HFFc6 (cell line): ENCODE measurements around the gene TP53AIP1. TPM values are rescaled to one million over a fixed set of nuclear protein-coding genes. Genes with fewer than 3 reads are reported as not detected.

Experiments
- DNase-seq: peaks from one replicate; pipeline ENCODE4 v3.0.0-alpha.2; 2018
- H3K27ac Mint-ChIP-seq: 2 replicates; pipeline ENCODE4 v1.8.0; 2020; ENCODE audit warnings: mild to moderate bottlenecking, mixed read lengths
- H3K27me3 Mint-ChIP-seq: 2 replicates; pipeline ENCODE4 v1.8.0; 2021; ENCODE audit warnings: mild to moderate bottlenecking, moderate library complexity, mixed read lengths; ENCODE audit not compliant: insufficient read depth
- H3K36me3 Mint-ChIP-seq: 2 replicates; pipeline ENCODE4 v1.8.0; 2021; ENCODE audit warnings: low read depth, mixed read lengths
- H3K4me1 Mint-ChIP-seq: 2 replicates; pipeline ENCODE4 v1.8.0; 2020; ENCODE audit warnings: low read depth, mixed read lengths
- H3K4me3 Mint-ChIP-seq: 2 replicates; pipeline ENCODE4 v1.8.0; 2020; ENCODE audit warnings: mild to moderate bottlenecking, moderate library complexity, mixed read lengths
- H3K9me3 Mint-ChIP-seq: 2 replicates; pipeline ENCODE4 v1.8.0; 2020; ENCODE audit warnings: mild to moderate bottlenecking, mixed read lengths
- total RNA-seq, 6 experiments: library from RNA; stranded (reverse); fragmentation: NEBNext Ultra II Directional; extraction: Animal tissue kit (Norgen Biotek cat#: 25700); gene quantifications; 2 replicates in 1 of 6; 3 replicates in 5 of 6; pipeline ENCODE4 v1.2.3, GENCODE V29; 2021
- TF ChIP-seq, protein P1 (sequence below): fragments of 200-600 bp; sonication (generic); IDR thresholded peaks from 2 replicates; pipeline ENCODE4 v1.5.0; 2021; ENCODE audit warnings: antibody characterized with exemption, mild to moderate bottlenecking

The TP53AIP1 gene
- total RNA-seq, 6 experiments from 2014 or later, result not detected

DNA sequence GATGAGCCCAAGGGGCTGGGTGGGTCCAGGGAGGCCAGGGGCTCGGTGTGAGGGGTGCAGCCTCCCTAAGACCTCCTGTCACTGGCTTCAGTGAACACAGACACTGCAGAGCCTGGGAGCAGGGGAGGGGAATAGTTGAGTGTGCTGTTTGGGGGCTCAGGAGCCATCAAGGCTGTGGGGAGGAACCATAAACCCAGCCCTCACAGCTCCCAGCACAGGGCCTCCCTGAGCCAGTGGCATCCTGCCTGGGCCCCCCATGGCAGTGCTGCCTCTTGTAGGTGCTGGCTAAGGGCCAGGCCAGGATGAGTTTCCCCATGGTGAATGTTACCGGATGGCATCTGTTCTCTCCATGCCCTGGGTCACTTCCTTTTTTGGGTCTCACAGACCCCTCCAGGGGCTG is 26.0 kb downstream of the TP53AIP1 start:
- TF ChIP-seq, protein P1, sequence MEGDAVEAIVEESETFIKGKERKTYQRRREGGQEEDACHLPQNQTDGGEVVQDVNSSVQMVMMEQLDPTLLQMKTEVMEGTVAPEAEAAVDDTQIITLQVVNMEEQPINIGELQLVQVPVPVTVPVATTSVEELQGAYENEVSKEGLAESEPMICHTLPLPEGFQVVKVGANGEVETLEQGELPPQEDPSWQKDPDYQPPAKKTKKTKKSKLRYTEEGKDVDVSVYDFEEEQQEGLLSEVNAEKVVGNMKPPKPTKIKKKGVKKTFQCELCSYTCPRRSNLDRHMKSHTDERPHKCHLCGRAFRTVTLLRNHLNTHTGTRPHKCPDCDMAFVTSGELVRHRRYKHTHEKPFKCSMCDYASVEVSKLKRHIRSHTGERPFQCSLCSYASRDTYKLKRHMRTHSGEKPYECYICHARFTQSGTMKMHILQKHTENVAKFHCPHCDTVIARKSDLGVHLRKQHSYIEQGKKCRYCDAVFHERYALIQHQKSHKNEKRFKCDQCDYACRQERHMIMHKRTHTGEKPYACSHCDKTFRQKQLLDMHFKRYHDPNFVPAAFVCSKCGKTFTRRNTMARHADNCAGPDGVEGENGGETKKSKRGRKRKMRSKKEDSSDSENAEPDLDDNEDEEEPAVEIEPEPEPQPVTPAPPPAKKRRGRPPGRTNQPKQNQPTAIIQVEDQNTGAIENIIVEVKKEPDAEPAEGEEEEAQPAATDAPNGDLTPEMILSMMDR, result no peak
- H3K9me3 Mint-ChIP-seq, result peaks cover 7% of the 10 kb centered on the region
- no peaks in the 10 kb centered on the region for H3K4me1 Mint-ChIP-seq
- no peak for DNase-seq
- no peak overlapping the region for H3K27ac Mint-ChIP-seq
- peaks cover 6% of the 10 kb centered on the region for H3K36me3 Mint-ChIP-seq
- no peak overlapping the region for H3K4me3 Mint-ChIP-seq
- H3K27me3 Mint-ChIP-seq, result peaks cover 57% of the 10 kb centered on the region

DNA sequence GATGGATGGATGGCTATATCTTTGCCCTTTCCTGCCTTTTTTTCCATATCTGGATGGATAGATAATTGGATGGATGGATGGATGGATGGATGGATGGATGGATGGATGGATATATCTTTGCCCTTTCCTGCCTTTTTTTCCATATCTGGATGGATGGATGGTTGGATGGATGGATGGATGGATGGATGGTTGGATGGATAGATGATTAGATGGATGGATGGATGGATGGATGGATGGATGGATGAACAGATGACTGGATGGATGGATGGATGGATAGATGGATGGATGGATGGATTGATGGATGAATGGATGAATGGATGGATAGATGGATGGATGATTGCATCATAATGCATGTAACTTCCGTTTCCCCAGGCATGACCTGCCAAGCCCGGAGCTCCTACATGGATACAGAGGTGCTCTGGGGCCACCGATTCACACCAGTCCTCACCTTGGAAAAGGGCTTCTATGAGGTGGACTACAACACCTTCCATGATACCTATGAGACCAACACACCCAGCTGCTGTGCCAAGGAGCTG is 26.6 kb downstream of the TP53AIP1 start:
- TF ChIP-seq, protein P1, result no peak
- H3K36me3 Mint-ChIP-seq, result peaks cover 6% of the 10 kb centered on the region
- H3K9me3 Mint-ChIP-seq, result peaks cover 7% of the 10 kb centered on the region
- H3K4me3 Mint-ChIP-seq, result no peak overlapping the region
- H3K4me1 Mint-ChIP-seq, result no peaks in the 10 kb centered on the region
- H3K27ac Mint-ChIP-seq, result no peak overlapping the region
- no peak for DNase-seq
- H3K27me3 Mint-ChIP-seq, result peaks cover 53% of the 10 kb centered on the region

DNA sequence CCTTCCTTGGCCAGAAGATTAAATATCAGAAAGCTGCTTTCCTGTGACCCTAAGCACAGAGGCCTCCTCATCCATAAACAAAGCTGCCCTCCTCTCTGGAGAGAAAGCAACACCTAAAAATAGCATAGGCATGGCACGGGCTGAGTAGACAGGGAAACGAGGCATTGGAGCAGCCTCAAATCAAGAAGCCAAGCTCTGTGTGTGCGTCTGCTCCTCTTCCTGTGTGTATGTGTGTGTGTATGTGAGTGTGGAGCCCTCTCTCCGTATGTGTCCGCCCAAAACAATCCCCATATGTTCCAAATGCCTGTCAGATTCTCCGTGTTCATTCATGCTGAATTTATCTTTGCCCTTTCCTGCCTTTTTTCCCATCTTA is 27.5 kb downstream of the TP53AIP1 start:
- TF ChIP-seq, protein P1, result no peak
- Mint-ChIP-seq H3K27ac (no peak overlapping the region), H3K9me3 (peaks cover 7% of the 10 kb centered on the region), H3K4me3 (no peak overlapping the region), H3K36me3 (peaks cover 6% of the 10 kb centered on the region), H3K4me1 (no peaks in the 10 kb centered on the region), H3K27me3 (peaks cover 46% of the 10 kb centered on the region)
- no peak for DNase-seq

DNA sequence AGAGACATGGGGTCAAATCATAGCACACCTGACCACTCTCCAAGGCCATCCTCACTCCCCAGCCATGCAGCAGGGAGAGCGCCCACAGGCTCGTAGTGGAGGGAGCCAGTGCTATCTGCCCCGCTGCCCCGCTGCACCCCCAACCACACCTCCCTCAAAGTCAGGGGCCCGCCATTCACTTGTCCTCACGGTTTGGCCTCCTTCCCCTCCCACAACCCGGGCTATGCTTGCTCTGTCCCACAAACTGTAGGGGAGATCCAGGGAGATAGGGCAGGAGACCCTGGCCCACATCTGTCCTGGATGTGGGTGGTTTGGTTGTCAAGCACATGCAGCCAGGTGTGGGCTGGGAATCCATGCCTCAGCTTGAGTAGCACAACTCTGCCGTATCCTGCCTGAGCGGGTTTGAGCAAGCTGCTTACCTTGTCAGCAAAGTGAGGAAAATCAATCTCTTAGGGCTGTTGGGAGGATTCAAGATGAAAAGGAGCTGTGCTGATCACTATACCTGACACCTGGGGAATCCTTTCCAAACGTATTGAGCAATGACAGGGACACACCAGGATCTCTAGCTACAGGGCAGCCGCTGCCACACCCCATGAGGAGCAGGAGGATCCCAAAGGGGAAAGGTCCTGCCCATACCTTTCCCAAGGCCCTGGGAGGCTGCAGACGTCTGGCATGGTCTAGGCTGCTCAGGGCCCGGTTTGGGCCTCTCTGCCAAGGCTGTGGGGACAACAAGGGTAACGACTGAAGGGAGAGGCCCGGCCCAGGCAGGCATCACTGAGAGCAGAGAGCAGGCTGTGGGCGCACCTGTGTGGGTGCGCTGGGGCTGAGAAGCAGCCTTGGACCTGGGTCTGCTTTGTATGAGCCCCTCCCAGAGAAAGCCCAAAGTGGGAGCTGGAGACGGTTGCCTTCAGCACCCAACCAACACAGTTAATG is 28.2 kb downstream of the TP53AIP1 start:
- H3K9me3 Mint-ChIP-seq, result peaks cover 7% of the 10 kb centered on the region
- H3K27ac Mint-ChIP-seq, result no peak overlapping the region
- peaks cover 6% of the 10 kb centered on the region for H3K36me3 Mint-ChIP-seq
- H3K4me3 Mint-ChIP-seq, result no peak overlapping the region
- TF ChIP-seq, protein P1, result no peak
- peaks cover 42% of the 10 kb centered on the region for H3K27me3 Mint-ChIP-seq
- DNase-seq, result no peak
- H3K4me1 Mint-ChIP-seq, result peaks cover 2% of the 10 kb centered on the region

DNA sequence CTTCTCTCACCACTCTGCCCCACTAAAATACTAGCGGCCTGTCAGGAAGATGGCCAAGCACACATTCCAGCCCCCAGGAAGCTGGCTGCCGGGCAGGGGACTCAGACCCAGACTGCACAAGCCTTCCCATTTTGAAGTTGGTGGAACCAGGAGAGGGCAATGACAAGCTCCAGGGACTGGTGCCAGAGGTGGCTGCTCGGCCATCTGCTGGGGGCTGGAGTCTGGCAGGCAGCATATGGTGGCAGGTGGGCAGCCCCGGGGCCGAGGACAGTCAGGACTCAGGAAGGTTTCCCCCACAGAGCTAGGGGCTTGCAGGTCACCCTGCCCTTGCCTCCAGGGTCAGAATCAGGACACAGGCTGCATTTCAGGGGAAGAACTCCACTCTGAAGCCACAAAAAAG is 28.9 kb downstream of the TP53AIP1 start:
- DNase-seq, result no peak
- Mint-ChIP-seq H3K27me3 (peaks cover 42% of the 10 kb centered on the region), H3K4me1 (peaks cover 9% of the 10 kb centered on the region), H3K36me3 (peaks cover 6% of the 10 kb centered on the region), H3K27ac (no peak overlapping the region), H3K9me3 (peaks cover 7% of the 10 kb centered on the region), H3K4me3 (no peak overlapping the region)
- TF ChIP-seq, protein P1, result no peak
